ENCODE results near the gene FASTKD1.
"Not testable (repeated sequence)": the region's sequence is repeated elsewhere in the genome, so short reads cannot be mapped to it uniquely, and the experiment has no call there.

Gene FASTKD1

DNA sequence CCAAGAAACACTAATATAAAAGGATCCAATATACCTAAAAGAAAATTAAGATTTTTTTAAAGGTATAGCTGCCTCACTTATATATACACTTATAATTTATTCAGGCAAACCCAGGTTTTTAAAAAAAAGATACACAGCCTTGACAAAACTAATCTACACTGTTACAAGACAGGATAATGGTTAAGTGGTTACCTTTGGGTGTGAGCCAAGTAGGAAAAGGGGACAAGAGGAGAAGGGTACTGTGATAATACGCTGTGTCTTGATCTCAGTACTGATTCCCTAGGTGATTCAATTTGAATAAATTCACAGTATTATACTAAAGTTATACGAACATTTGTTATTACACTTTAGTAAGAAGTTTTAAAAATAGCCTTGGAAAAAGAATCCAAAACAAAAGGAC, 33.5 kb downstream of the FASTKD1 start:
- peaks cover 15% of the 10 kb centered on the region for H3K36me3 Mint-ChIP-seq (ENCODE audit: low read depth)
- no peaks in the 10 kb centered on the region for H3K27me3 Mint-ChIP-seq (ENCODE audit: low read depth)
- H3K9me3 Mint-ChIP-seq, result no peaks in the 10 kb centered on the region
- no peak overlapping the region for H3K27ac Mint-ChIP-seq
- no peak overlapping the region for H3K4me3 Mint-ChIP-seq
- H3K4me1 Mint-ChIP-seq (ENCODE audit: low read depth), result no peaks in the 10 kb centered on the region

GRCh38 chr2:169539460-169539859, 34.2 kb downstream of the FASTKD1 start:
- H3K9me3 Mint-ChIP-seq; H3K27me3 Mint-ChIP-seq (ENCODE audit: low read depth); H3K4me3 Mint-ChIP-seq; H3K4me1 Mint-ChIP-seq (ENCODE audit: low read depth); H3K27ac Mint-ChIP-seq: not testable (repeated sequence)
- peaks cover 15% of the 10 kb centered on the region for H3K36me3 Mint-ChIP-seq (ENCODE audit: low read depth)

DNA sequence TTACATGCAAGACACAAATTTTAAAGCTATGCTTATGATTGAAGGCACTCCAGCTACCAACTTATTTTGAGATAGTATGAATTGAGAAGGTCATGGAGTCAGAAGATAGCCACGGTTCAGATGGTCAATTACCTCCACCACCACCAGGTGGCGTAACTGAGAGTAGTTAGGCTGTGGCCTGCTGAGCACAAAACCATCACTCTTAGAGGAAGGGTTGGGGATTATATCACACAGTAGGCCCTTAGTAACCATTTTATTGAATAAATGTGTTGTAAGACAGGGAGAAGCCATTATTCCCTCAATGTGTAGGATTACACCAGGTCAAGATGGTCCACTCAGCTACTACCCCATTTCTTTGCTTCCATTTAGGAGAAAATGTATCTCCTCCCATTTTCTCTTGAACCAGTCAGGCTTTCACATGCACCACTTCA, 45.4 kb downstream of the FASTKD1 start:
- peaks cover 8% of the 10 kb centered on the region for H3K36me3 Mint-ChIP-seq (ENCODE audit: low read depth)
- no peaks in the 10 kb centered on the region for H3K4me1 Mint-ChIP-seq (ENCODE audit: low read depth)
- H3K27ac Mint-ChIP-seq, result no peak overlapping the region
- no peak overlapping the region for H3K4me3 Mint-ChIP-seq
- H3K27me3 Mint-ChIP-seq (ENCODE audit: low read depth), result no peaks in the 10 kb centered on the region
- no peaks in the 10 kb centered on the region for H3K9me3 Mint-ChIP-seq

GRCh38 chr2:169526451-169526850, 47.2 kb downstream of the FASTKD1 start:
- no peak overlapping the region for H3K4me3 Mint-ChIP-seq
- no peaks in the 10 kb centered on the region for H3K27me3 Mint-ChIP-seq (ENCODE audit: low read depth)
- H3K4me1 Mint-ChIP-seq (ENCODE audit: low read depth), result no peaks in the 10 kb centered on the region
- H3K27ac Mint-ChIP-seq, result no peak overlapping the region
- peaks cover 10% of the 10 kb centered on the region for H3K36me3 Mint-ChIP-seq (ENCODE audit: low read depth)
- H3K9me3 Mint-ChIP-seq, result no peaks in the 10 kb centered on the region

DNA sequence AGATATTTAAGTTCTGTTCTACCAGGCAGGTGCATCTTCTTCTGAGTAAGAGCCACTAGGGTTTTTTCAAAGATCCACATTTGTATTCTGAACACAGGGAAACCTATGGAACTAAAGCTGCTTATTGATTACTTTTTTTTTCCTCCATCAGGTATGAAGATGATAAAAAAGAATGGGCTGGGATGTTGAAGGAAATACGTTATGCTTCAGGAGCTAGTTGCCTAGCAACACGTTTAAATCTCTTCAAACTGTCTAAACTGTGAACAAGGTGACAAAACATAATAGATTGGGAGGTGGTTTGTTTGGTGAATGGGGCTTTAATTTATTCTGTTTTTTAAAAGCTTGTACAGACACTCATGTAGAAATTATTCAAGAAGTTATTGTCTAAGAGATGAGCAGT, 48.2 kb downstream of the FASTKD1 start:
- Mint-ChIP-seq H3K4me1 (ENCODE audit: low read depth) (no peaks in the 10 kb centered on the region), H3K27ac (no peak overlapping the region), H3K27me3 (ENCODE audit: low read depth) (no peaks in the 10 kb centered on the region), H3K36me3 (ENCODE audit: low read depth) (peaks cover 8% of the 10 kb centered on the region), H3K9me3 (no peaks in the 10 kb centered on the region), H3K4me3 (no peak overlapping the region)

- Mint-ChIP-seq H3K27ac (no peak overlapping the region), H3K36me3 (ENCODE audit: low read depth) (peaks cover 2% of the 10 kb centered on the region), H3K27me3 (ENCODE audit: low read depth) (no peaks in the 10 kb centered on the region), H3K4me3 (no peak overlapping the region), H3K9me3 (no peaks in the 10 kb centered on the region), H3K4me1 (ENCODE audit: low read depth) (no peaks in the 10 kb centered on the region)
Measured at GRCh38 chr2:169523681-169524080, 50.0 kb downstream of the FASTKD1 start.

DNA sequence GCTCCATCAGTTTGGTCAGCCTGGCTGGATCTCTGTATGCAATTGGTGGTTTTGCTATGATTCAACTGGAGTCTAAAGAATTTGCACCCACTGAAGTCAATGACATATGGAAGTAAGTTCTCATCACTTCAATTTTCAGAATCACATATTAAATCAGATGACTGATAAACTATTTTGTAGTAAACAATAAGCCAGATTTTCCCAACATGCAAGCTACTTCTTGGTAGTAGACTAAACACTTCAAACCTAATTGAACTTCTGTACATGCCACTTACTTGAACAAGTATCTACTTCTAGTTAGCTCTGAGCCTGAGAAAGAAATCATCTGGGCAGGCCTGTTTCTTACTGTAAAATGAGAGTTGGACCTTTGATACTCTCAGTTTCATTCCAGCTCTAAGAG, 52.8 kb downstream of the FASTKD1 start:
- no peak overlapping the region for H3K4me3 Mint-ChIP-seq
- H3K4me1 Mint-ChIP-seq (ENCODE audit: low read depth), result no peaks in the 10 kb centered on the region
- H3K9me3 Mint-ChIP-seq, result no peaks in the 10 kb centered on the region
- H3K27me3 Mint-ChIP-seq (ENCODE audit: low read depth), result peaks cover 1% of the 10 kb centered on the region
- H3K27ac Mint-ChIP-seq, result no peak overlapping the region
- H3K36me3 Mint-ChIP-seq (ENCODE audit: low read depth), result peaks cover 2% of the 10 kb centered on the region

DNA sequence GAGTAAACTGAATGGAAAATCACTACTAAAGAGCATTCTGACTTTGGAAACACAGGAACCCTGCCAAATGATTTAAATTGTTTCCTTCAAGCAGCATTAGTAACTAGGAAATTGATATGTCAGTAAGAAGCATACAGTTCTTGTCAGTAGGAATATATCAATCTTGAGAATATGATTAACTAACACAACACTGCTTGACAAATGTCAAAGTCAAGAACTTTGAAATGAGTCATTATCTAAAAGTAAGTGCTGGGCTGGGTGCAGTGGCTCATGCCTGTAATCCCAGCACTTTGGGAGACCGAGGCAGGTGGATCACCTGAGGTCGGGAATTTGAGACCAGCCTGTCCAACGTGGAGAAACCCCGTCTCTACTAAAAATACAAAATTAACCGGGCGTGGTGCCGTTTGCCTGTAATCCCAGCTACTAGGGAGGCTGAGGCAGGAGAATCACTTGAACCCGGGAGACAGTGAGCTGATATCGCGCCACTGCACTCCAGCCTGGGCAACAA, 57.1 kb downstream of the FASTKD1 start:
- H3K36me3 Mint-ChIP-seq (ENCODE audit: low read depth); H3K9me3 Mint-ChIP-seq; H3K27me3 Mint-ChIP-seq (ENCODE audit: low read depth); H3K27ac Mint-ChIP-seq; H3K4me3 Mint-ChIP-seq; H3K4me1 Mint-ChIP-seq (ENCODE audit: low read depth): not testable (repeated sequence)

DNA sequence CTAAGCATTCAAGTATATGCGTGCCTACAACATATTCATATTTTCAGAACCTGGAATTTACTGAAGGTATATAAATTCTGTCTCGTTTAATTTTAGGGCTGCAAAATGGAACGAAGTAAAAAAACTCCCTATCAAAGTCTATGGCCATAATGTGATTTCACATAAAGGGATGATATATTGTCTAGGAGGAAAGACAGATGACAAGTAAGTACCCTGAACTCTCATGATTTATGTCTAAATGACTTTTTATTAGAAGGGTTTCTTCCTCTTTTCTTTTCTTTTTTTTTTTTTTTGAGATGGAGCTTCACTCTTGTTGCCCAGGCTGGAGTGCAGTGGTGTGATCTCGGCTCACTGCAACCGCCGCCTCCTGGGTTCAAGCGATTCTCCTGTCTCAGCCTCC, 58.9 kb downstream of the FASTKD1 start:
- H3K27ac Mint-ChIP-seq; H3K4me3 Mint-ChIP-seq; H3K4me1 Mint-ChIP-seq (ENCODE audit: low read depth); H3K9me3 Mint-ChIP-seq; H3K36me3 Mint-ChIP-seq (ENCODE audit: low read depth): not testable (repeated sequence)
- H3K27me3 Mint-ChIP-seq (ENCODE audit: low read depth), result peaks cover 11% of the 10 kb centered on the region

GRCh38 chr2:169513926-169514325, 59.7 kb downstream of the FASTKD1 start:
- H3K36me3 Mint-ChIP-seq (ENCODE audit: low read depth), result no peaks in the 10 kb centered on the region

GRCh38 chr2:169513094-169513493, 60.6 kb downstream of the FASTKD1 start:
- Mint-ChIP-seq H3K36me3 (ENCODE audit: low read depth) (no peaks in the 10 kb centered on the region), H3K4me1 (ENCODE audit: low read depth) (no peaks in the 10 kb centered on the region), H3K27ac (no peak overlapping the region), H3K4me3 (no peak overlapping the region), H3K9me3 (no peaks in the 10 kb centered on the region), H3K27me3 (ENCODE audit: low read depth) (peaks cover 11% of the 10 kb centered on the region)

More at GRCh38 chr2:169513926-169514325, 59.7 kb downstream of the FASTKD1 start:
- Mint-ChIP-seq H3K4me3 (no peak overlapping the region), H3K9me3 (no peaks in the 10 kb centered on the region), H3K27ac (no peak overlapping the region), H3K27me3 (ENCODE audit: low read depth) (peaks cover 11% of the 10 kb centered on the region), H3K4me1 (ENCODE audit: low read depth) (no peaks in the 10 kb centered on the region)

DNA sequence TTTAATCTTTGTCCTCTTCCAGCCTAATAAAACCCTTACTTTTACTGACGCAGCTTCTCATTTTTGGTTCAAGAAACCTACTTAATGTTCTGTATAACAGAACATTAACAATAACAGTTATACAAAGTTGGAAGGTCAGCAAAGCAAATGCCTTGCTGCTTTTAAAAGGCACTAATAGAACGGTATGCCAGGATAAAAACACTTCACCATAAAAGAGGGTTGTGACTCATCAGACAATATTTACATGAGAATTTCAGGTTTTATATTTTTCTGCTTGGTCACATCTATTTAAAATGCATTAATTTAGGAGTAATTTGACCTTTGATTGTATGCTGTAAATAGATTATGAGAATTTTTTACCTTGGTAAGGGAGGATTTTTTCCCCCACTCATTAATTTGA, 61.1 kb downstream of the FASTKD1 start:
- H3K36me3 Mint-ChIP-seq (ENCODE audit: low read depth), result no peaks in the 10 kb centered on the region
- H3K27me3 Mint-ChIP-seq (ENCODE audit: low read depth), result peaks cover 11% of the 10 kb centered on the region
- no peaks in the 10 kb centered on the region for H3K9me3 Mint-ChIP-seq
- no peaks in the 10 kb centered on the region for H3K4me1 Mint-ChIP-seq (ENCODE audit: low read depth)
- no peak overlapping the region for H3K4me3 Mint-ChIP-seq
- no peak overlapping the region for H3K27ac Mint-ChIP-seq

DNA sequence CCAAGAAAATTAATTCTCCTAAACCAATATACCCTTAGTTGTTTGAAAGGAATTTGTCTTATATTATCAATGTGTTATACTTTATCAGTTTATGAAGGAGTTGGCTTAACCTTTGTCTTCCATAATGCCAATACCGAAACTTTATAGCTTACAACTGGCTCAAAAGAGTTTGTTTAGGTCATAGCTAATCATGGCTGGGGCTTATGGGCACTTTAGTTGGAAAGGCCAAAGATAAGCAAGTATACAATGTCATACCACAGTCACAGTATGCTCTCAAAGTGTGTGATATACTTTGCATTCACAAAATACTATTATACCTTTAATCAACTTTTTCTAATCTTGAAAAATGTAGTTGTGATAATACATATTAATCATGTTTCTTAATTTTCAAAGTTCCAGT, 61.8 kb downstream of the FASTKD1 start:
- H3K4me1 Mint-ChIP-seq (ENCODE audit: low read depth), result no peaks in the 10 kb centered on the region
- peaks cover 11% of the 10 kb centered on the region for H3K27me3 Mint-ChIP-seq (ENCODE audit: low read depth)
- H3K27ac Mint-ChIP-seq, result no peak overlapping the region
- H3K9me3 Mint-ChIP-seq, result no peaks in the 10 kb centered on the region
- no peaks in the 10 kb centered on the region for H3K36me3 Mint-ChIP-seq (ENCODE audit: low read depth)
- H3K4me3 Mint-ChIP-seq, result no peak overlapping the region

DNA sequence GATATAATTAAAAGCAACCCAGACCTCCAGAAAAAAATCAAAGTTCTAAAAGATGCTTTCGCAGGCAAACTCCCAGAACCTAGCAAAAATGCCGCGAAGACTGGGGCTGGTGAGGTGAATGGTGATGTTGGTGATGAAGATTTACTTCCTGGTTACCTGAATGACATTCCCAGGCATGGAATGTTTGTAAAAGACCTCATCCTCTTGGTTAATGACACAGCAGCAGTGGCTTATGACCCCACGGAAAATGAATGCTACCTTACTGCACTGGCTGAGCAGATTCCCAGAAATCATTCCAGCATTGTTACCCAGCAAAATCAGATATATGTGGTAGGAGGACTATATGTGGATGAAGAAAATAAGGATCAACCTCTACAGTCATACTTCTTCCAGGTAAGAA, 63.2 kb downstream of the FASTKD1 start:
- Mint-ChIP-seq H3K4me1 (ENCODE audit: low read depth) (no peaks in the 10 kb centered on the region), H3K4me3 (no peak overlapping the region), H3K27ac (no peak overlapping the region), H3K27me3 (ENCODE audit: low read depth) (peaks cover 5% of the 10 kb centered on the region), H3K9me3 (no peaks in the 10 kb centered on the region), H3K36me3 (ENCODE audit: low read depth) (no peaks in the 10 kb centered on the region)

DNA sequence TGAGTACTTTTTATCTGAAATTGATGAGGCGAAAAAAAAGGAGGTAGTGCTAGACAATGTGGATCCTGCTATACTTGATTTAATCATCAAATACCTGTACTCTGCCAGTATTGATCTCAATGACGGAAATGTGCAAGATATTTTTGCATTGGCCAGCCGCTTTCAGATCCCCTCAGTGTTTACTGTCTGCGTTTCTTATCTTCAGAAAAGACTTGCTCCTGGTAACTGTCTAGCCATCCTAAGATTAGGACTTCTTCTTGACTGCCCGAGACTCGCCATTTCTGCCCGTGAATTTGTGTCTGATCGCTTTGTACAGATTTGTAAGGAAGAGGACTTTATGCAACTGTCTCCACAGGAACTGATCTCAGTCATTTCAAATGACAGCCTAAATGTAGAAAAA, 63.7 kb downstream of the FASTKD1 start:
- no peaks in the 10 kb centered on the region for H3K4me1 Mint-ChIP-seq (ENCODE audit: low read depth)
- no peaks in the 10 kb centered on the region for H3K9me3 Mint-ChIP-seq
- H3K27ac Mint-ChIP-seq, result no peak overlapping the region
- no peaks in the 10 kb centered on the region for H3K36me3 Mint-ChIP-seq (ENCODE audit: low read depth)
- H3K27me3 Mint-ChIP-seq (ENCODE audit: low read depth), result peaks cover 5% of the 10 kb centered on the region
- H3K4me3 Mint-ChIP-seq, result no peak overlapping the region

- peaks cover 5% of the 10 kb centered on the region for H3K27me3 Mint-ChIP-seq (ENCODE audit: low read depth)
- H3K4me3 Mint-ChIP-seq, result no peak within 1 kb of the TSS
- no peaks in the 10 kb centered on the region for H3K4me1 Mint-ChIP-seq (ENCODE audit: low read depth)
- H3K36me3 Mint-ChIP-seq (ENCODE audit: low read depth), result no peaks in the 10 kb centered on the region
- no peaks in the 10 kb centered on the region for H3K9me3 Mint-ChIP-seq
- H3K27ac Mint-ChIP-seq, result no peak within 1 kb of the TSS
Measured at GRCh38 chr2:169509298-169509885, 64.3 kb downstream of the FASTKD1 start, which contains the start of gene KLHL41. Gene KLHL41, plus strand, starts transcription at chr2:169509702. Its CDS starts 77 bp downstream, at chr2:169509779.

Data from T-helper 1 cell treated with Interleukin-12 subunit alpha and Interleukin-12 subunit beta and Interleukin-4 antibody, amounts not matched to agents 30 μg/mL and 1 μg/mL, for 36 hours (primary cell).